B cell (primary cell): ENCODE measurements around the gene MNT. TPM values are rescaled to one million over a fixed set of nuclear protein-coding genes. Genes with fewer than 3 reads are reported as not detected.

Source experiments
- ATAC-seq: fragments of 200-7000 bp; cut with Tn5 transposase; one replicate; pipeline ENCODE4 v1.10.0; 2021; ENCODE audit warnings: low read depth, mild to moderate bottlenecking, moderate number of reproducible peaks, moderate library complexity
- CTCF ChIA-PET: fragments of 350-600 bp; sonication (Branson Sonifier 250); formaldehyde crosslinking; loops from one replicate; lab custom pipeline; 2021; ENCODE audit warnings: antibody characterized with exemption, inconsistent platforms; lab: Charles Lee
- POLR2A ChIA-PET: fragments of 350-600 bp; sonication (Branson Sonifier 250); formaldehyde crosslinking; loops from one replicate; lab custom pipeline; 2021; ENCODE audit warnings: antibody characterized with exemption; lab: Charles Lee
- DNase-seq: peaks from one replicate; pipeline ENCODE4 v3.0.0; 2013
- H2AFZ ChIP-seq: 2 replicates; pipeline ENCODE4 v1.6.1; 2012; ENCODE audit warnings: mild to moderate bottlenecking, low read depth, low read length; ENCODE audit not compliant: insufficient read depth, poor library complexity, severe bottlenecking
- H3K27ac ChIP-seq, 2 donors: 1 replicate in 1 of 2; 2 replicates in 1 of 2; pipeline ENCODE4 v1.5.1; 2012 to 2013; ENCODE audit warnings: low read length in 2 of 2, mild to moderate bottlenecking in 2 of 2, moderate library complexity in 1 of 2
- H3K27me3 ChIP-seq, 4 experiments: fragments of 200-600 bp in 1 of 4; sonication (generic) in 1 of 4; replicated peaks in 1 of 4; 1 replicate in 2 of 4; 2 replicates in 2 of 4; pipeline versions ENCODE4 v1.6.1 to v1.7.0; 2013 to 2016; ENCODE audit warnings: low read length in 3 of 4, mild to moderate bottlenecking in 2 of 4, mixed read lengths in 1 of 4, moderate library complexity in 1 of 4; ENCODE audit not compliant: insufficient read depth in 4 of 4, control insufficient read depth in 3 of 4; ENCODE audit errors: control extremely low read depth in 1 of 4
- H3K36me3 ChIP-seq, 2 experiments: replicated peaks in 1 of 2; 1 replicate in 1 of 2; 2 replicates in 1 of 2; pipeline versions ENCODE4 v1.6.1 to v1.7.1; 2013; ENCODE audit warnings: low read length in 1 of 2; ENCODE audit not compliant: insufficient read depth in 2 of 2, control insufficient read depth in 1 of 2; ENCODE audit errors: control extremely low read depth in 1 of 2, extremely low read depth in 1 of 2
- H3K4me1 ChIP-seq, 2 donors: fragments of 200-600 bp in 1 of 2; sonication (generic) in 1 of 2; 1 replicate in 1 of 2; 2 replicates in 1 of 2; pipeline versions ENCODE4 v1.5.1 to v1.6.1; 2013 to 2017; ENCODE audit warnings: low read length in 2 of 2; ENCODE audit not compliant: control insufficient read depth in 2 of 2, insufficient read depth in 2 of 2
- H3K4me2 ChIP-seq: replicated peaks from 2 replicates; pipeline ENCODE3; 2012; ENCODE audit warnings: mild to moderate bottlenecking, low read depth, low read length; ENCODE audit not compliant: poor library complexity, severe bottlenecking
- H3K4me3 ChIP-seq, 5 experiments: fragments of 200-600 bp in 1 of 5; sonication (generic) in 1 of 5; 1 replicate in 3 of 5; 2 replicates in 2 of 5; pipeline versions ENCODE4 v1.5.1 to v1.7.0; 2011 to 2016; ENCODE audit warnings: low read length in 4 of 5, mild to moderate bottlenecking in 4 of 5, low read depth in 2 of 5, control low read depth in 1 of 5, moderate library complexity in 1 of 5; ENCODE audit not compliant: insufficient read depth in 1 of 5; ENCODE audit errors: control extremely low read depth in 1 of 5, extremely low read depth in 1 of 5
- H3K79me2 ChIP-seq: fragments of 200-600 bp; sonication (generic); one replicate; pipeline ENCODE4 v1.6.0; 2016; ENCODE audit warnings: low read length; ENCODE audit not compliant: control insufficient read depth, insufficient read depth
- H3K9ac ChIP-seq: fragments of 200-600 bp; sonication (generic); 2 replicates; pipeline ENCODE4 v1.6.1; 2017; ENCODE audit warnings: mild to moderate bottlenecking, low read length, moderate library complexity
- H3K9me3 ChIP-seq, 3 donors: one replicate each; pipeline versions ENCODE4 v1.6.1 to v1.7.1; 2013; ENCODE audit warnings: low read length in 2 of 3; ENCODE audit not compliant: control insufficient read depth in 2 of 3, insufficient read depth in 1 of 3; ENCODE audit errors: control extremely low read depth in 1 of 3
- H4K20me1 ChIP-seq: 2 replicates; pipeline ENCODE4 v1.6.0; 2012; ENCODE audit warnings: mild to moderate bottlenecking, low read length; ENCODE audit not compliant: insufficient read depth, control insufficient read depth, poor library complexity, severe bottlenecking
- H3K27ac Mint-ChIP-seq: one replicate; pipeline ENCODE4 v1.8.0; 2021; ENCODE audit warnings: mixed read lengths
- H3K27me3 Mint-ChIP-seq: one replicate; pipeline ENCODE4 v1.8.0; 2021; ENCODE audit warnings: mixed read lengths
- H3K4me1 Mint-ChIP-seq: one replicate; pipeline ENCODE4 v1.8.0; 2021; ENCODE audit warnings: mixed read lengths
- H3K4me3 Mint-ChIP-seq: one replicate; pipeline ENCODE4 v1.8.0; 2021; ENCODE audit warnings: mixed read lengths
- H3K9me3 Mint-ChIP-seq: one replicate; pipeline ENCODE4 v1.8.0; 2022; ENCODE audit warnings: mixed read lengths; ENCODE audit not compliant: insufficient read depth
- CTCF ChIP-seq: fragments of 200-600 bp; IDR thresholded peaks from one replicate; pipeline ENCODE4 v1.8.0; 2022; ENCODE audit warnings: antibody characterized with exemption, mild to moderate bottlenecking
- EZH2 ChIP-seq: IDR thresholded peaks from 2 replicates; pipeline ENCODE4 v1.6.1; 2012; ENCODE audit warnings: borderline replicate concordance, low read depth, mild to moderate bottlenecking, moderate library complexity, low read length; ENCODE audit not compliant: insufficient read depth, poor library complexity, severe bottlenecking
- WGBS: methylation state at CpG from one replicate; pipeline ENCODE4 v1.1.5; 2013; ENCODE audit warnings: missing lambda C conversion rate; ENCODE audit not compliant: insufficient coverage; 5-methylcytosine and 5-hydroxymethylcytosine counted together
- intact Hi-C: fragments of 100-400 bp; cut with micrococcal nuclease; formaldehyde crosslinking; loops from one replicate; pipeline ENCODE4 v1.10.0; 2022
- polyA plus RNA-seq: library from polyadenylated mRNA; depleted of rRNA; stranded (reverse); fragments of >200 nt; gene quantifications from 2 replicates; pipeline ENCODE4 v1.2.3, GENCODE V29; 2012
- total RNA-seq, 2 donors: library from RNA; stranded (reverse); fragments of 120-200 nt in 1 of 2; gene quantifications; 1 replicate in 1 of 2; 2 replicates in 1 of 2; pipeline versions ENCODE4 v1.2.3 to v1.2.4, GENCODE V29; 2013 to 2022

The MNT gene
- total and polyA plus RNA-seq, 2 donors (not counting 1 experiment from before 2014, with no cell fraction given), result 20.0 to 68.5 TPM

GRCh38 chr17:2386400-2387085 is 14.3 kb downstream of the MNT start:
- ChIA-PET POLR2A (no interaction called here), CTCF (interaction anchor here (14.1 kb wide), 1 partner anchor 28 kb away, joined by 650 read pairs; no protein-coding TSS in a partner anchor)
- Histone ChIP-seq H3K4me2 (no peak overlapping the region), H3K9ac (no peak overlapping the region), H3K4me3 (no peak overlapping the region), H3K27me3 (no peaks in the 10 kb centered on the region), H2AFZ (no peak overlapping the region), H3K36me3 (peaks cover 0 to 28% of the 10 kb centered on the region in 2 experiments), H4K20me1 (peaks cover 61% of the 10 kb centered on the region), H3K9me3 (no peaks in the 10 kb centered on the region), H3K27ac (no peak overlapping the region), H3K79me2 (peaks cover 86% of the 10 kb centered on the region), H3K4me1 (peaks cover 14 to 21% of the 10 kb centered on the region in 2 donors)
- no peak overlapping the region for H3K27ac Mint-ChIP-seq
- no peak for TF ChIP-seq CTCF
- no peak for TF ChIP-seq EZH2
- H3K4me3 Mint-ChIP-seq, result no peak overlapping the region
- H3K9me3 Mint-ChIP-seq, result no peaks in the 10 kb centered on the region
- ATAC-seq (no peak), DNase-seq (no peak)
- WGBS, result 98% methylated on average over 11 of the region's 22 CpGs
- no peaks in the 10 kb centered on the region for H3K27me3 Mint-ChIP-seq
- peaks cover 18% of the 10 kb centered on the region for H3K4me1 Mint-ChIP-seq
- intact Hi-C loops, result no loop called here
